ENCODE measurements around the gene ZFR. TPM values are rescaled to one million over a fixed set of nuclear protein-coding genes. Genes with fewer than 3 reads are reported as not detected.

Gene ZFR
- total and polyA plus RNA-seq, 4 donors = 17.5 to 44.5 (median 30.8) TPM

DNA sequence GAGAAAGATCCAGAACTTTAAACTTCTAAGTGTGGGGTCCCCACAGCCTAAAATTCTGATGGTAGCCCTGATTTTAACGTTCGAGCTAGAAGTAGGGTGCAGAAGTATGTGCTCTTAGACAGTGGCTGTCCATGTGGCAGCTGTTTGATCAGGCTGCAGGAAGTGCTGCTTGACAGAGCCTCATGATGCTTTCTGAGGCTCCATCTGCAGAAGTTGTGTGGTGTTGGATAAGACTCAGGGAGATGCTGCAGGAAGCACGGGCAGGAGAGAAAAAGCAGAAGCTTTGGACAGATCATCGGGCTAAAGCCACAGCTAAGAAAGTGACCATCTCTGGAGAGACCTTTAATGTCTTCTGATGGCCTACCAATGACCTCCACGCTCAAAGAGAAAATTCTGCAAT is 139.9 kb downstream of the ZFR start:
- no peak for TF ChIP-seq GABPA (IDR thresholded peaks at IDR 0.05 in 1 of 2, conservative IDR thresholded peaks at IDR 0.05 in 1 of 2)
- no peak for TF ChIP-seq HNF4G (IDR thresholded peaks at IDR 0.05)
- no peak for TF ChIP-seq YY1 (IDR thresholded peaks at IDR 0.05)
- TF ChIP-seq, protein P1, sequence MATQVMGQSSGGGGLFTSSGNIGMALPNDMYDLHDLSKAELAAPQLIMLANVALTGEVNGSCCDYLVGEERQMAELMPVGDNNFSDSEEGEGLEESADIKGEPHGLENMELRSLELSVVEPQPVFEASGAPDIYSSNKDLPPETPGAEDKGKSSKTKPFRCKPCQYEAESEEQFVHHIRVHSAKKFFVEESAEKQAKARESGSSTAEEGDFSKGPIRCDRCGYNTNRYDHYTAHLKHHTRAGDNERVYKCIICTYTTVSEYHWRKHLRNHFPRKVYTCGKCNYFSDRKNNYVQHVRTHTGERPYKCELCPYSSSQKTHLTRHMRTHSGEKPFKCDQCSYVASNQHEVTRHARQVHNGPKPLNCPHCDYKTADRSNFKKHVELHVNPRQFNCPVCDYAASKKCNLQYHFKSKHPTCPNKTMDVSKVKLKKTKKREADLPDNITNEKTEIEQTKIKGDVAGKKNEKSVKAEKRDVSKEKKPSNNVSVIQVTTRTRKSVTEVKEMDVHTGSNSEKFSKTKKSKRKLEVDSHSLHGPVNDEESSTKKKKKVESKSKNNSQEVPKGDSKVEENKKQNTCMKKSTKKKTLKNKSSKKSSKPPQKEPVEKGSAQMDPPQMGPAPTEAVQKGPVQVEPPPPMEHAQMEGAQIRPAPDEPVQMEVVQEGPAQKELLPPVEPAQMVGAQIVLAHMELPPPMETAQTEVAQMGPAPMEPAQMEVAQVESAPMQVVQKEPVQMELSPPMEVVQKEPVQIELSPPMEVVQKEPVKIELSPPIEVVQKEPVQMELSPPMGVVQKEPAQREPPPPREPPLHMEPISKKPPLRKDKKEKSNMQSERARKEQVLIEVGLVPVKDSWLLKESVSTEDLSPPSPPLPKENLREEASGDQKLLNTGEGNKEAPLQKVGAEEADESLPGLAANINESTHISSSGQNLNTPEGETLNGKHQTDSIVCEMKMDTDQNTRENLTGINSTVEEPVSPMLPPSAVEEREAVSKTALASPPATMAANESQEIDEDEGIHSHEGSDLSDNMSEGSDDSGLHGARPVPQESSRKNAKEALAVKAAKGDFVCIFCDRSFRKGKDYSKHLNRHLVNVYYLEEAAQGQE (IDR thresholded peaks at IDR 0.05) = no peak
- no peak for TF ChIP-seq SP1 (IDR thresholded peaks at IDR 0.05)
- no peak for TF ChIP-seq NR2F2 (IDR thresholded peaks at IDR 0.05)
- no peak for TF ChIP-seq EGR1 (IDR thresholded peaks at IDR 0.05; ENCODE audit: low read depth in 2 of 2)
- no peak for TF ChIP-seq CTCF (IDR thresholded peaks at IDR 0.05; ENCODE audit: low read depth, low read length, missing input control)
- no peak for TF ChIP-seq TAF1 (conservative IDR thresholded peaks at IDR 0.05)
- no peak for TF ChIP-seq ZBTB33 (IDR thresholded peaks at IDR 0.05)
- TF ChIP-seq, protein P2, sequence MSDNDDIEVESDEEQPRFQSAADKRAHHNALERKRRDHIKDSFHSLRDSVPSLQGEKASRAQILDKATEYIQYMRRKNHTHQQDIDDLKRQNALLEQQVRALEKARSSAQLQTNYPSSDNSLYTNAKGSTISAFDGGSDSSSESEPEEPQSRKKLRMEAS (IDR thresholded peaks at IDR 0.05) = no peak
- TF ChIP-seq RXRA (IDR thresholded peaks at IDR 0.05) = no peak
- no peak for TF ChIP-seq FOXA2 (IDR thresholded peaks at IDR 0.05)
- no peak overlapping the region for H3K27ac ChIP-seq (ENCODE audit: low read depth in 1 of 2, low read length in 2 of 2)
- no peak overlapping the region for H3K9ac ChIP-seq (ENCODE audit: low read depth in 1 of 2, low read length in 2 of 2)
- no peaks in the 10 kb centered on the region for H3K36me3 ChIP-seq (ENCODE audit: control insufficient read depth in 4 of 4, insufficient read depth in 3 of 4, low read depth in 1 of 4, low read length in 3 of 4)
- no peak for DNase-seq (ENCODE audit: low spot score)
- H3K27me3 ChIP-seq (ENCODE audit: control insufficient read depth in 4 of 4, insufficient read depth in 4 of 4, low read length in 3 of 4) = no peaks in the 10 kb centered on the region
- WGBS = 75% methylated on average over 5 of the region's 5 CpGs
- no peaks in the 10 kb centered on the region for H3K9me3 ChIP-seq (ENCODE audit: control insufficient read depth in 4 of 4, low read length in 3 of 4)
- peaks cover 4 to 48% (median 24%) of the 10 kb centered on the region in 4 donors for H3K4me1 ChIP-seq (ENCODE audit: control insufficient read depth in 4 of 4, insufficient read depth in 4 of 4, low read length in 3 of 4)
- H3K4me3 ChIP-seq (ENCODE audit: low read depth in 1 of 3, low read length in 3 of 3) = no peak overlapping the region

Small RNAs within 50 kb of the gene (small RNA-seq; reads per million reads assigned to genes)
- 0.11 reads per million for gene MIR579
- not detected for gene RNU6-378P

Other genes with a start within 250 kb of the ZFR start
- gene MTMR12, start 131.8 kb downstream of the ZFR start, total RNA-seq = 10 to 100 TPM; 24.3 to 28.7 TPM
- gene MTMR12, start 131.8 kb downstream of the ZFR start, polyA plus RNA-seq = 1 to 10 TPM; 4.4 to 7.2 TPM
- 10 to 100 TPM; 51.8 to 57.6 TPM for gene SUB1, start 140.8 kb upstream of the ZFR start, total RNA-seq
- 100 to 1,000 TPM in 1 of 2 donors, 10 to 100 TPM in 1; 62.9 to 238 TPM for gene SUB1, start 140.8 kb upstream of the ZFR start, polyA plus RNA-seq